Suprapubic skin (tissue), 4 donors: ENCODE results near the gene CPEB3. TPM values are rescaled to one million over a fixed set of nuclear protein-coding genes. Genes with fewer than 3 reads are reported as not detected.

Experiments
- DNase-seq, 2 donors: peaks; one replicate each; pipeline ENCODE4 v3.0.0-alpha.2; 2019; ENCODE audit warnings: low spot score in 2 of 2
- H3K27ac ChIP-seq: fragments of 200-600 bp; sonication (generic); one replicate; pipeline ENCODE4 v1.5.1; 2019
- H3K27me3 ChIP-seq: fragments of 200-600 bp; sonication (generic); one replicate; pipeline ENCODE4 v1.5.1; 2019
- H3K36me3 ChIP-seq: fragments of 200-600 bp; sonication (generic); one replicate; pipeline ENCODE4 v1.5.1; 2019
- H3K4me1 ChIP-seq: fragments of 200-600 bp; sonication (generic); one replicate; pipeline ENCODE4 v1.5.1; 2019
- H3K4me3 ChIP-seq: fragments of 200-600 bp; sonication (generic); one replicate; pipeline ENCODE4 v1.5.1; 2019; ENCODE audit warnings: mild to moderate bottlenecking
- H3K9me3 ChIP-seq: fragments of 200-600 bp; sonication (generic); one replicate; pipeline ENCODE4 v1.5.1; 2019
- CTCF ChIP-seq, 2 donors: fragments of 200-600 bp in 1 of 2; fragments of 450-650 bp in 1 of 2; sonication (generic) in 1 of 2; IDR thresholded peaks; one replicate each; pipeline ENCODE4 v1.5.1; 2016 to 2019; ENCODE audit warnings: antibody characterized with exemption in 2 of 2, mild to moderate bottlenecking in 1 of 2, moderate library complexity in 1 of 2
- EP300 ChIP-seq: sonication (generic); formaldehyde crosslinking; IDR thresholded peaks from one replicate; pipeline ENCODE4 v1.6.1; 2017; ENCODE audit warnings: antibody characterized with exemption
- POLR2A ChIP-seq, 2 donors: fragments of 450-650 bp; IDR thresholded peaks; one replicate each; pipeline ENCODE4 v1.6.1; 2017; ENCODE audit warnings: antibody characterized with exemption in 2 of 2, mild to moderate bottlenecking in 2 of 2, moderate library complexity in 2 of 2
- POLR2AphosphoS5 ChIP-seq, 3 donors: sonication (generic); formaldehyde crosslinking; IDR thresholded peaks; one replicate each; pipeline ENCODE4 v1.6.1; 2017; ENCODE audit warnings: antibody characterized with exemption in 3 of 3
- WGBS: methylation state at CpG from one replicate; pipeline ENCODE4 v1.1.5; 2018; 5-methylcytosine and 5-hydroxymethylcytosine counted together
- total RNA-seq, 4 donors: library from RNA; depleted of rRNA; stranded (reverse); fragments of >200 nt; gene quantifications; one replicate each; pipeline ENCODE4 v1.1.0, GENCODE V29; 2016

Gene CPEB3
- total RNA-seq, 4 donors from 2014 or later: 7.8 to 19.2 (median 10.4) TPM

DNA sequence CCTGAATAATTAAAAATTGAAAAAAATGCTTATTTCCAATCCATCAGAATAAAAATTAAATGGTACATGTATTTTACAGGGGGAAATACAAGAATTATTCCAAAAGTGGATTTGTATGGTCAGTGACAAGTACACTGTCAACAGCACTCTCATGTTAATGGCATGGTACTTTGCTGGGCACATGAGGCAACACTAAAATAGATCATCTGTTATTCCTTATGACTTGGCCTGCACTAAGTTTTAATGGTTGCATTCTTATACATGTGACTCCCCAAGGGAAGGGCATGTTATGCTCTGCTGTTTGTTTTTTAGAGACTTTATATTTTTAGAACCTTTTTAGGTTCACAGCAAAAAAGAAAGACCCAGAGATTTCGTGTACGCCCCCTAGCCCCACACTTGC, 128.3 kb downstream of the CPEB3 start:
- peaks cover 3% of the 10 kb centered on the region for H3K9me3 ChIP-seq
- no peaks in the 10 kb centered on the region for H3K27me3 ChIP-seq
- H3K4me3 ChIP-seq: no peak overlapping the region
- 93% methylated on average over 2 of the region's 2 CpGs for WGBS
- DNase-seq: no peak
- no peak overlapping the region for H3K27ac ChIP-seq
- no peak for TF ChIP-seq CTCF (IDR thresholded peaks at IDR 0.05)
- no peak for TF ChIP-seq POLR2AphosphoS5 (IDR thresholded peaks at IDR 0.05)
- no peak for TF ChIP-seq POLR2A (IDR thresholded peaks at IDR 0.05)
- no peak for TF ChIP-seq EP300
- H3K4me1 ChIP-seq: no peaks in the 10 kb centered on the region
- H3K36me3 ChIP-seq: peaks cover 14% of the 10 kb centered on the region

GRCh38 chr10:92156874-92157773, 133.8 kb downstream of the CPEB3 start:
- TF ChIP-seq EP300 (no peak), POLR2AphosphoS5 (IDR thresholded peaks at IDR 0.05) (no peak), POLR2A (IDR thresholded peaks at IDR 0.05) (no peak), CTCF (IDR thresholded peaks at IDR 0.05) (no peak)
- no peaks in the 10 kb centered on the region for H3K36me3 ChIP-seq
- H3K27ac ChIP-seq: no peak overlapping the region
- H3K9me3 ChIP-seq: no peaks in the 10 kb centered on the region
- no peaks in the 10 kb centered on the region for H3K4me1 ChIP-seq
- no peak overlapping the region for H3K4me3 ChIP-seq
- no peak for DNase-seq
- H3K27me3 ChIP-seq: no peaks in the 10 kb centered on the region
- 58% methylated on average over 8 of the region's 8 CpGs for WGBS

DNA sequence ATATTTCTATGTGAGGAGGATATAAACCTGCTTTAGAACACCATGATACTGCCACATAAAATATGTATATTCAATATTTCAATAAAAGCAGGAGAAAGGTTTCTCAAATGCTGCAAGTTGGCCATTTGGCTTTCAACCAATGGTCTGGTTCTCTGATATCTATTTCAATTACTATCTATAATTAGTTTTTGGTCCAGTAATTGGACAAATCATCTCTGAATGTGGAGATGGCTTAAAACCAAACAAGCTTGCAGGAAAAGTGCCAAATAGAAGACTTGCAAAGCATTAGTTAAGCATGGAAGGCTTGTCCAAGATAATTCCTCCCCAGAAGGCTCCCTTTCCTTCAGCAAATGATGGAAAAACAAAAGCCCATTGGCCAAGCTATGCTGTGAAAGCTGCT, 140.1 kb downstream of the CPEB3 start:
- no peak overlapping the region for H3K4me3 ChIP-seq
- H3K4me1 ChIP-seq: peaks cover 13% of the 10 kb centered on the region
- TF ChIP-seq POLR2AphosphoS5 (IDR thresholded peaks at IDR 0.05): no peak
- H3K27ac ChIP-seq: no peak overlapping the region
- no peak for DNase-seq
- H3K27me3 ChIP-seq: no peaks in the 10 kb centered on the region
- no peaks in the 10 kb centered on the region for H3K9me3 ChIP-seq
- H3K36me3 ChIP-seq: no peaks in the 10 kb centered on the region

DNA sequence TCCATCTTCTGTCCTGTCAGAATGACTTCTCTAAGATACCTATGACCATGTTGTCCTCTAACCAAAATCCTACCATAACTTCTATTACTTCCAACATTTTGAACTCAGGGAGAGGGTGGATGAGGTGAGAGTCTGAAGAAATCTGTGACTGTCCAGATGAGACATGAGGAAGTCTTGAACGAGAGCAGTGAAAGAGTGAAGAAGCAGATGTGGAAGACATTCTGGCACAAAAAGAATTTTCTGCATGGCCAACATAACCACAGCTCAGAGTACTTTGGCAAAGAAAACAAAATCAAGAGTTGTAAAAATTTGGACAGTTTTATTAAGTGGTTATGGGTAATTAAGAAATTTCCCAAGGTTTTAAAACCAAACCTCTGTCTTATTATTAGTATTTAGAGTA, 141.6 kb downstream of the CPEB3 start:
- Histone ChIP-seq H3K9me3 (no peaks in the 10 kb centered on the region), H3K27me3 (no peaks in the 10 kb centered on the region), H3K4me1 (peaks cover 15% of the 10 kb centered on the region), H3K36me3 (no peaks in the 10 kb centered on the region), H3K27ac (no peak overlapping the region), H3K4me3 (no peak overlapping the region)
- no peak for TF ChIP-seq POLR2A (IDR thresholded peaks at IDR 0.05)
- WGBS: 67% methylated on average over 1 of the region's 1 CpG
- DNase-seq: no peak

GRCh38 chr10:92146781-92147180, 144.1 kb downstream of the CPEB3 start:
- no peak for DNase-seq
- Histone ChIP-seq H3K27ac (no peak overlapping the region), H3K27me3 (no peaks in the 10 kb centered on the region), H3K36me3 (no peaks in the 10 kb centered on the region), H3K9me3 (no peaks in the 10 kb centered on the region), H3K4me1 (peaks cover 15% of the 10 kb centered on the region), H3K4me3 (no peak overlapping the region)
- WGBS: 87% methylated on average over 6 of the region's 6 CpGs
- TF ChIP-seq EP300: no peak
- TF ChIP-seq CTCF (IDR thresholded peaks at IDR 0.05): no peak
- TF ChIP-seq POLR2AphosphoS5 (IDR thresholded peaks at IDR 0.05): no peak
- no peak for TF ChIP-seq POLR2A (IDR thresholded peaks at IDR 0.05)

DNA sequence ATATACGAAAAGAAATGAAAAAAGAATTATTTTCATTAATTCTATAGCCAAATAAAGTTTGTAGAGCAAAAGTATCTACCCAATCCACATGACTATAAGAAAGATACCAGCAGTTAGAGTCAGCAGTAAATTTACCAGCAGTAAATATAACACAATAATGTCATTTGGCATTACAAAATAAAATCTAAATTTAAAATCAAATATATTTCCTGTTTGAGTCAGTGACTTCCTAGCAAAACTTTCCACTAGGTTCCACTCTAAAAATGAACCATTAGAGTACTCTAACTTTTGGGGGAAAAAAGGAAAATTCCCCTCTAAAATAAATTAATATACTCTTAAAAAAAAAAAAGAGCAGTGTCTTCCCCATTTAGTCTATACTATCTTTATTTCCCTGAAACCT, 144.8 kb downstream of the CPEB3 start:
- DNase-seq: no peak
- H3K27ac ChIP-seq: no peak overlapping the region
- H3K36me3 ChIP-seq: no peaks in the 10 kb centered on the region
- no peaks in the 10 kb centered on the region for H3K27me3 ChIP-seq
- peaks cover 14% of the 10 kb centered on the region for H3K4me1 ChIP-seq
- TF ChIP-seq EP300 (no peak), POLR2A (IDR thresholded peaks at IDR 0.05) (no peak), CTCF (IDR thresholded peaks at IDR 0.05) (no peak), POLR2AphosphoS5 (IDR thresholded peaks at IDR 0.05) (no peak)
- 61% methylated on average over 1 of the region's 1 CpG for WGBS
- no peaks in the 10 kb centered on the region for H3K9me3 ChIP-seq
- no peak overlapping the region for H3K4me3 ChIP-seq
